Fibroblast of skin of right quadriceps (primary cell): Measurements from ENCODE around the gene C1orf115.
"Not testable (repeated sequence)": the region's sequence is repeated elsewhere in the genome, so short reads cannot be mapped to it uniquely, and the experiment has no call there.

Experiments used
- DNase-seq: peaks from one replicate; pipeline ENCODE4 v3.0.0-alpha.2; 2013

The C1orf115 gene

DNA sequence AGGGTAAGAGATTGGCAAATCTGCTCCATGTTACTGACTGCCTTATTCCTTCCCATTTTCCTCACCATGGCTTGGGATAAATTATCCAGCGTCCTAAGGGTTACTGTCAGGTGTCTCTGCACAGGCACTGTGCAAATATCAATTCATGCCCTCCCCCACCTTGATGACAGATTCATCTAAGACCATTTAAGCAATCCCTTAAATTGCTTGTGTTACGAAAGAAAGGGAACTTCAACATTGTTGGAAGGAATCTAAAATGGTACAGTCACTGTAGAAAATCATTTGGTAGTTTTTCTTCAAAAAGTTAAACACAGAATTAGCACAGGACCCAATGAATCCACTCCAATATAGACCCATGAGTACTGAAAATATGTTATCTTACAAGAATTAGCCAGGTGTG, 40.3 kb downstream of the C1orf115 start:
- no peak for DNase-seq

DNA sequence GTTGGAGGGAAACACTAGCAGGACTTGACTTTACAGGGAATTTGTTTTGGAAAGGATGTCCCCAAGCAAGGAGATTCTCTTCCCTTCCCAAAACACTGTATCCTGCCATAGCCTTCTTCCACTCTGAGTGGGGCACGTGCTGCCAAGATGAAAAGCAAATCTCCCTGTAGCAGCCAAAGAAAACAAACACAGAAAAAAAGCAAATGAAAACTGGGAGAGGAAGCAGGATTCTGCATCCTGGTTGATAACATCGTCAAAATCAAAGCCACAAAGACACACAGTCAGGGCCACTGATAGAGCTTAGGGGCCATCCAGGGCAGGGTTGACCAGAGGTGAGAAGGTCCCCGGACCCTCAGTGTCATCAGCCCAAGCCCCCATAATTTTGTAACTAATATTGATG, 42.0 kb downstream of the C1orf115 start:
- no peak for DNase-seq

DNA sequence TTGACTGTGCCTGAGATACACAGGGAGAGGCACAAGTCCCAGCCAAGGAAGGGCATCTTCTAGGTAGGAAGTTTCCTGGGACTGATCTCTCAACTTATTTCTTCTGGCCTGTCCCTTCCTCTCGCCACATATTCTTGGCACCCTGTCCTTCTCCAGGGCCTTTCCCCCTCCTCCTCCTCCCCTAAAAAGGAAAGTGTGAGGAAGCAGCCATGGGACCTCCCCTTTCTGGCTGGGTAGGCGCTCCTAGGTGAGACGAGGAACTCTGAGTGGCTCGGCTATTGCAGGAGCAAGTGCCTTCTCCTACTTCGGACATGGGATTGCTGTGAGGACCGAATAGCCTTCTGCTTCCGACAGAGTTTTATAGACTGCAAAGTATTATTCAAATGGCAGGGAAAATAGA, 42.5 kb downstream of the C1orf115 start:
- no peak for DNase-seq

DNA sequence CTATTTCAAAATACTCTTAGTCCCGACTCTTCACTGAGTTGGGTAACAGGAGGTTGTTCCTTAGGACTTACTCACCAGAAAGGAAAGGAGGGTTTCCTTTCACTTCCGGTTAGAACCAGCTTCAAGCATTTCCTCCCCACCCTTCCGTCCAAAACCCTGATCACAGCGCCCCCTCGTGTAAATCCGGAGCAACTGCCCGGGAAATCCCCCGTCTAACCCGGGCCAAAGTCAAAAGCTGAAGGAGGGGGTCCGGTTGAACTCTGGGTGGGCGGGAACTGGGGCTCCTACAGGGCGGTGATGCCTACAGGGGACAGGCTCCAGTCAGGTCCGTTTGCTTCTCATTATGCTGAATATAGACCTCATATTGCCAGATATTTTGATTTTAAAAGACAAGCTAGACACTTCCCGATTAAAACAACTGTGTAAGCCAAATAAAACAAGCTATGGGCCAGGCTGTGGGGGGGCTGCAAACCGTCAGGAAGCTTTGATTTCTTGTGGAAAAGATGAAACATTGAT, 43.0 kb downstream of the C1orf115 start:
- DNase-seq = peak; percentile 82

DNA sequence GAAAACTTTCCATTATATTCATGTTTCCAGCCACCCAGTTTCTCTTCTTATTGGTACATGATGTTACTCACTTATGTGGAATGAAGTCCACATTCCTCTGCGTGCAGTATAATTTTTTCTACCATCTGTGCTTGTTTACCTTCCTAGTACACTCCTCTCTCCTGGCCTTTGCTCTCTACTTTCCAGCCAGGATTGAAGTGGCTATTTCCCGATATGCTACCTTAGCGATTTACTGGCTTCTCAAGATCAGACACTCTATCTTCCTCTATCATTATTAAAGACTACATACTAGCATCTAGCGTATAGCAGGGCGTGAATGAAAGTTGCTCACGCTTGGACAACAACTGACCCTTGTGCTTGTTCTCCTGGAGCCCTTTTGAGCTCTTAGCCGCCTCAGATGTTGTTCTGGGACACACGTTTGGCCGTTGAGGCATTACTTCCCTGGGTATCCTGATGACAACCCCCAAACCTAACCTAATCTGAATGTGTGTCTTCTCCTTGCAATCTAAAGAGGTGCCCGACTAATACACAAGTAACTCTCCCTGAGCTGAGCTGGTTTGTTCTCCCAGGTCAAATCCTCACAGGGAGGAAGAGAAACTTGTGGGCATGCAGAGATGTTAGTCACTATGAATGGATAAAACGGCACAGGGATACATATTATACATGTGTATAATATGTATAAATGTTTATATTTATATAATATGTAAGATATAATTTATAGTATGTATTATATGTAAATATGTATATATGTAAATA, 44.6 kb downstream of the C1orf115 start:
- peak; percentile 64 for DNase-seq

GRCh38 chr1:220736283-220736682, 46.1 kb downstream of the C1orf115 start:
- DNase-seq = not testable (repeated sequence)

GRCh38 chr1:220741349-220741748, 51.2 kb downstream of the C1orf115 start:
- DNase-seq = no peak

DNA sequence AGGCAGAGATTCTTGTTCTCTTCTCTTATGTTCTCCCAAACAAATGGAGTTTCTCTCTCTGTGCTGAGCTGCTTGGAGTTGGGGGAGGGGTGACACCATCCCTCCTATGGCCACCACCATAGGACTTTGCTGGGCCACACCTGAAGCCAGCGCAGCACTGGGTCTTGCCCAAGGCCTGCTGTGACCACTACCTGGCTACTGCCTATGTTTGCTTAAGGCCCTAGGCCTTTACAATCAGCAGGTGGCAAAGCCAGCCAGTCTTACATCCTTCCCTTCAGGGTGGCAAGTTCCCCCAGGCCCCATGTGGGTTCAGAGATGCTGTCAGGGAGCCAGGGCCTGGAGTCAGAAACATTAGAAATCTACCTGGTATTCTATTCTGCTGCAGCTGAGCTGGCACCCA, 51.7 kb downstream of the C1orf115 start:
- no peak for DNase-seq

DNA sequence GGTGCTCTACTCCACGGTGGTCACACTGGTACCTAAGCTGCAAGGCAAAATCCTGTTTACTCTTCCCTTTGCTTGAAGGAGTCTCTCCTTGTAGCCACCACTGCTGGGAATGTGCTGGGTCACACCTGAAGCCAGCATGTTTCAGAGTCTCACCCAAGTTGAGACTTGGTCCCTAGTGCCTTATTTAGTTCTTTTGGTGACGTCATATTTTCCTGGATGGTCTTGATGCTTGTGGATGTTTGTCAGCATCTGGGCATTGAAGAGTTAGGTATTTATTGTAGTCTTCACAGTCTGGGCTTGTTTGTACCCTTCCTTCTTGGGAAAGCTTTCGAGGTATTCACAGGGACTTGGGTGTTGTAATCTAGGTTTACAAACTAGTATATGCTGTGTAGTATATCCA, 52.4 kb downstream of the C1orf115 start:
- no peak for DNase-seq

DNA sequence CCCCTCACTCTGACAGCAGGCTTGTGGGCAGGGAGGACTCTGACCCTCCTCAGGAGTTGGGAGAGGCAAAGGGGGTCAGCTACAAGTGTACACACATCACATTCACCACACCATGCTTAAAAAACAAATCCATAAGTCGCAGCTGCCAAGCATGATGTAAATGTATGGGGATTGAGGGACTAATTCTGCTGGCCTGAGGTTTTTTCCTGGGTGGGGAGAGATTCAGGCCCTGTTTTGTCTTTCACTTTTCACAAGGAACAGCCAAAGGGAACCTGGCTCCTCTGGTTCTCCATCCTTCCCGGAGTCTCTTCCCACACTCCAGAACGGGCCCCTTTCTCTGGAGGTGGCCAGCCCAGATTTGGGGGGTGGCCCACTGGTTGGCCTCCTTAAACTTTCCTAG, 56.7 kb downstream of the C1orf115 start:
- DNase-seq = no peak

- DNase-seq = no peak
These were observed 57.4 kb downstream of the C1orf115 start for GRCh38 chr1:220747437-220748088.

DNA sequence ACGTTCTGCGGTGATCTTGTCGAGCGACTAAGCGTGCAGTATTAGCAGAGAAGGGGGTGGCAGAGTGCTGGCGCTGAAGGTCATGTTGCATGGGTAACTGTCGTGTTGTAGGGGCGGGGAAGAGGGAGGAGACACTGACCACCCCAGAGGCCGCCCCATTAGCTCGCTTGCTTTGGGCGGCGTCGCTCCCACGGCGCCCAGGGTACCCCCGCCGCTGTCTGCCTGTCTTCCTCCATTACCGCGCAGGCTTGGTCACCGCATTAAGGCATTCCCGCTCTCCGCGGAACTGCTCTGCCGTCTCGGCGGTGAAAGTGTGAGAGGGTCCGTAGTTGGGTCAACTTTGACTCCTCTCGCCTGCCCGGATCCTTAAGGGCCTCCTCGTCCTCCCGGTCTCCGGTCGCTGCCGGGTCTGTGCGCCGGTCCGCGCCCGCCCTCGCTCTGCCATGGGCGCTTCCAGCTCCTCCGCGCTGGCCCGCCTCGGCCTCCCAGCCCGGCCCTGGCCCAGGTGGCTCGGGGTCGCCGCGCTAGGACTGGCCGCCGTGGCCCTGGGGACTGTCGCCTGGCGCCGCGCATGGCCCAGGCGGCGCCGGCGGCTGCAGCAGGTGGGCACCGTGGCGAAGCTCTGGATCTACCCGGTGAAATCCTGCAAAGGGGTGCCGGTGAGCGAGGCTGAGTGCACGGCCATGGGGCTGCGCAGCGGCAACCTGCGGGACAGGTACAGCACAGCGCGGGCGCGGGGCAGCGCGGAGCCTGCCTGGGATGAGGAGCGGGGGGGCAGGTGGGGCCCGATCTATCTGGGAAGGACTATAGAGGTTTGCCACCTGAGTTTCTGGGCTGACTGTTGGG, 58.1 kb downstream of the C1orf115 start, which contains the start of gene MTARC2:
Gene MTARC2 (plus strand): TSS at position 234 of the 846 bp plus-strand sequence. CDS start 210 bp downstream, at position 444.
- peak; percentile 51 for DNase-seq
